ENCODE measurements around the gene COL4A2. TPM values are rescaled to one million over a fixed set of nuclear protein-coding genes. Genes with fewer than 3 reads are reported as not detected.

Gene COL4A2
- total RNA-seq, 1 donor from 2014 or later = 60.9 TPM

GRCh38 chr13:110413016-110413675 is 106.1 kb downstream of the COL4A2 start:
- Mint-ChIP-seq H3K4me1 (ENCODE audit: low read depth, unreplicated experiment) (peaks cover 28% of the 10 kb centered on the region), H3K4me3 (ENCODE audit: unreplicated experiment) (no peak overlapping the region), H3K9me3 (ENCODE audit: unreplicated experiment) (peaks cover 7% of the 10 kb centered on the region), H3K27me3 (ENCODE audit: unreplicated experiment) (peaks cover 4% of the 10 kb centered on the region), H3K27ac (ENCODE audit: unreplicated experiment) (peak overlapping the region; percentile 42), H3K36me3 (ENCODE audit: unreplicated experiment) (no peaks in the 10 kb centered on the region)
- TF ChIP-seq CTCF (IDR thresholded peaks at IDR 0.05; ENCODE audit: partially characterized antibody, unreplicated experiment) = no peak
- no peak for DNase-seq

DNA sequence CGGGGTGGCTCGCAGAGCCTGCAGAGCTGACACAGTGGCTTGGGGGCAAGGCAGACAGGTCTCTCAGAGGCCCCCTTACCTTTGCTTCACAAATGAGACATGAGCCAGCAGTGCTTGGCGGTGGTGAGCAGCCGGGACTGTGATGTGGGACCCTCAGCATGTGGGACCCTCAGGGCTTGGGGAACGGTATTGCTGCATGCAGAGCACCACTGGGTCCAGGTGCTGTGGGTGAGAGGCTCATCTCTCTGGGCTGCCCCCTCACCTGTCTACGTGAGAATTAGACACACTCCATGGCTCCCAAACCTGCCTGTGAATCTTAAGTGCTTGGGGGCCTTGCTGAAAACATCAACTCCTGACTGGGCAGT is 106.6 kb downstream of the COL4A2 start:
- DNase-seq = no peak
- Mint-ChIP-seq H3K27ac (ENCODE audit: unreplicated experiment) (no peak overlapping the region), H3K9me3 (ENCODE audit: unreplicated experiment) (peaks cover 7% of the 10 kb centered on the region), H3K36me3 (ENCODE audit: unreplicated experiment) (no peaks in the 10 kb centered on the region), H3K4me1 (ENCODE audit: low read depth, unreplicated experiment) (peaks cover 28% of the 10 kb centered on the region), H3K27me3 (ENCODE audit: unreplicated experiment) (peaks cover 4% of the 10 kb centered on the region), H3K4me3 (ENCODE audit: unreplicated experiment) (no peak overlapping the region)
- TF ChIP-seq CTCF (IDR thresholded peaks at IDR 0.05; ENCODE audit: partially characterized antibody, unreplicated experiment) = no peak

DNA sequence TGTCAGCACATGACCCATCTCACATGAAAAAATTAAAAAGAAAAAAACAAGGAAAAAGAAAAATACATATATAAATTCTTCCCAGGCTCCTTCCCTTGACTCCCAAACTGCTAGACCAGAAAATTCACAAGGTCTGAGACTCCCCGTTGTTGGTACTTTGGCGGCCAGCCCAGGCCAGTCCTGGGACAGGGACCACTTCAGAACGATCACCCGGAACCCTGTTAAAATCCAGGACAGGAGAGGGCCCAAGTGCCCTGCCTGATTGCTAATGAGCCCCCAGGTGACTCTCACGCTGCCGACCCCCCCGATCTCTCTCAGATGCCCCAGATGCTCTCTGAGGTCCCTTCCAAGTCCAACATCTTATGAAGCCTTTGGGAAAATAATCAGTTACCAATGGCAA is 107.2 kb downstream of the COL4A2 start:
- no peak for TF ChIP-seq CTCF (IDR thresholded peaks at IDR 0.05; ENCODE audit: partially characterized antibody, unreplicated experiment)
- H3K9me3 Mint-ChIP-seq (ENCODE audit: unreplicated experiment) = peaks cover 6% of the 10 kb centered on the region
- H3K27ac Mint-ChIP-seq (ENCODE audit: unreplicated experiment) = no peak overlapping the region
- H3K4me3 Mint-ChIP-seq (ENCODE audit: unreplicated experiment) = no peak overlapping the region
- no peak for DNase-seq
- peaks cover 4% of the 10 kb centered on the region for H3K27me3 Mint-ChIP-seq (ENCODE audit: unreplicated experiment)
- no peaks in the 10 kb centered on the region for H3K36me3 Mint-ChIP-seq (ENCODE audit: unreplicated experiment)
- peaks cover 31% of the 10 kb centered on the region for H3K4me1 Mint-ChIP-seq (ENCODE audit: low read depth, unreplicated experiment)

DNA sequence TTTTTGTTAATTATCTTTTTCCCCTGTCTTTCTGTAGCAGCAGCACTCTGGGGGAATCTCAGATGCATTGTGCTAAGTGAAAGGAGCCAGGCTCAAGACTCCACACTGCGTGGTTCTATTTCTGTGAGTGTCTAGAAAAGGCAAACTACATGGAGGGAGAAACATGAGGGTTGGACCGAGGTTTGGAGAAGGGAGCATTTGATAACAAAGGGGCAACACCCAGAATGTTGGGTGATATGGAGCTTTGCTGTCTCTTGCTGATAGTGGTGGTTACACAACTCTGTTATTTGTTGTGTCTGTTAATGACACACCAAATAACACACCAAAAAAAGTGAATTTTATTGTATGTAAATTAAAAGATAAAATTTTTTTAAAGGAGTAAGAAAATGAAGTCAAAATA is 107.8 kb downstream of the COL4A2 start:
- Mint-ChIP-seq H3K27me3 (ENCODE audit: unreplicated experiment) (peaks cover 4% of the 10 kb centered on the region), H3K36me3 (ENCODE audit: unreplicated experiment) (no peaks in the 10 kb centered on the region), H3K4me3 (ENCODE audit: unreplicated experiment) (no peak overlapping the region), H3K9me3 (ENCODE audit: unreplicated experiment) (peaks cover 5% of the 10 kb centered on the region), H3K4me1 (ENCODE audit: low read depth, unreplicated experiment) (peaks cover 27% of the 10 kb centered on the region), H3K27ac (ENCODE audit: unreplicated experiment) (no peak overlapping the region)
- no peak for TF ChIP-seq CTCF (IDR thresholded peaks at IDR 0.05; ENCODE audit: partially characterized antibody, unreplicated experiment)
- no peak for DNase-seq

DNA sequence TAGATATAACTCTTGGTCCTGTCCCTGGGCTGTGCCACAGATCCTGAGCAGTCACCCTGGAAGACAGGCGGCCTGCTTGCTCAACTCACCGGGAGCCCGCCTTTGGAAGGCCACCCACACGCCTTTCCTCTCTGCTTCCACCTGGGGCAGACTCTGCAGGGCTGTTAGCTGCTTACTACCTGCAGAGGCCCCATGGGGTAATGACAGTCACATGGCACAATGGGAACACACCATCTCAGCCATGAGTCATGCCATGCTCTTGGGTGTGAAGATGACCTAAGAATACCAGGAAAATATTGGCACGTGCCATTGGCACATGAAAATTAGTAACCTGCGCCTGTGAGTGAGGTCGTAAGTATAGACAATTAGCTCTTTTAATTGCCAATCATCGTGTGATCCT is 108.6 kb downstream of the COL4A2 start:
- TF ChIP-seq CTCF (IDR thresholded peaks at IDR 0.05; ENCODE audit: partially characterized antibody, unreplicated experiment) = no peak
- Mint-ChIP-seq H3K36me3 (ENCODE audit: unreplicated experiment) (no peaks in the 10 kb centered on the region), H3K27me3 (ENCODE audit: unreplicated experiment) (peaks cover 4% of the 10 kb centered on the region), H3K4me3 (ENCODE audit: unreplicated experiment) (no peak overlapping the region), H3K9me3 (ENCODE audit: unreplicated experiment) (peaks cover 3% of the 10 kb centered on the region), H3K27ac (ENCODE audit: unreplicated experiment) (no peak overlapping the region), H3K4me1 (ENCODE audit: low read depth, unreplicated experiment) (peaks cover 20% of the 10 kb centered on the region)
- DNase-seq = no peak
